HG03521 (cell line): Measurements from ENCODE around the gene POLD4.
"Not testable (repeated sequence)": the region's sequence is repeated elsewhere in the genome, so short reads cannot be mapped to it uniquely, and the experiment has no call there.

Experiments
- ATAC-seq: cut with Tn5 transposase; IDR thresholded peaks from one replicate; pipeline ENCODE4 v1.9.1; 2021; ENCODE audit warnings: mild to moderate bottlenecking, moderate library complexity; ENCODE audit not compliant: unreplicated experiment

The POLD4 gene

GRCh38 chr11:67353317-67354074, at the start of gene POLD4:
POLD4 (minus strand) TSS chr11:67353546; CDS start chr11:67353399, 147 bp downstream.
- peak; percentile 83 for ATAC-seq

DNA sequence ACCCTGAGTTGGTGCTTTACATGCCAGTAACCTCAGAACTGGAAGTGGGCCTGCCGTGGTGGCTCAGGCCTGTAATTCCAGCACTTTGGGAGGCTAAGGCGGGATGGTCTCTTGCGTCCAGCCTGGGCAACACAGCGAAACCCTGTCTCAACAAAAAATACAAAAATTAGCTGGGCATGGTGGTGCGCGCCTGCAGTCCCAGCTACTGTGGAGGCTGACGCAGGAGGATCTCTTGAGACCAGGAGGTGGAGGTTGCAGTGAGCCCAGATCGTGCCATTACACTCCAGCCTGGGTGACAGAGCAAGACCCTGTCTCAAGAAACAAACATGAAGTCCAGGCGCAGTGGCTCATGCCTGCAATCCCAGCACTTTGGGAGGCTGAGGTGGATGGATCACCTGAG, 49.7 kb upstream of the POLD4 start:
- not testable (repeated sequence) for ATAC-seq

DNA sequence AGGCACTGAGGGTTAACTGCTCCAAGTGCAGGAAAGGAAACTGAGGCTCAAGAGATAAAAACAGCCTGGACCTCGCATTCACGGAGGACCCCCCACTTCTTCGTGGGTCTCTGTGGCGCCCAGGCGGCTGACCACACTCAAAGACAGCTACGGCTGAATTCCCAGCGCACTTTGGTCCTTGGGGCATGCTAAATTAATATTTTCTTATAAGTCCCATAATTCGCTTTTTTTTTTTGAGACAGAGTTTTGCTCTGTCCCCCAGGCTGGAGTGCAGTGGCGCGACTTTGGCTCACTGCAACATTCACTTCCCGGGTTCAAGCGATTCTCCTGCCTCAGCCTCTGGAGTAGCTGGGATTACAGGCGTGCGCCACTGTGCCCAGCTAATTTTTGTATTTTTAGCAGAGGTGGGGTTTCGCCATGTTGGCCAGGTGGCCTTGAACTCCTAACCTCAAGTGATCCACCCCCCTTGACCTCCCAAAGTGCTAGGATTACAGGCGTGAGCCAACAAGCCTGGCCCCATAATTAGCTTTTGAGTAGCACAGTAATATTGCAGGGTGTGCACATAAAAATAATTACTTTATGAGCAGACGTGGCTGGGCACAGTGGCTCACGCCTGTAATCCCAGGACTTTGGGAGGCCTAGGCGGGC, 49.0 kb upstream of the POLD4 start:
- ATAC-seq, result not testable (repeated sequence)

GRCh38 chr11:67401495-67402191, 48.3 kb upstream of the POLD4 start, which contains the start of gene PPP1CA:
PPP1CA (minus strand) TSS chr11:67401858; CDS start chr11:67401782, 76 bp downstream.
- ATAC-seq, result peak; percentile 74

DNA sequence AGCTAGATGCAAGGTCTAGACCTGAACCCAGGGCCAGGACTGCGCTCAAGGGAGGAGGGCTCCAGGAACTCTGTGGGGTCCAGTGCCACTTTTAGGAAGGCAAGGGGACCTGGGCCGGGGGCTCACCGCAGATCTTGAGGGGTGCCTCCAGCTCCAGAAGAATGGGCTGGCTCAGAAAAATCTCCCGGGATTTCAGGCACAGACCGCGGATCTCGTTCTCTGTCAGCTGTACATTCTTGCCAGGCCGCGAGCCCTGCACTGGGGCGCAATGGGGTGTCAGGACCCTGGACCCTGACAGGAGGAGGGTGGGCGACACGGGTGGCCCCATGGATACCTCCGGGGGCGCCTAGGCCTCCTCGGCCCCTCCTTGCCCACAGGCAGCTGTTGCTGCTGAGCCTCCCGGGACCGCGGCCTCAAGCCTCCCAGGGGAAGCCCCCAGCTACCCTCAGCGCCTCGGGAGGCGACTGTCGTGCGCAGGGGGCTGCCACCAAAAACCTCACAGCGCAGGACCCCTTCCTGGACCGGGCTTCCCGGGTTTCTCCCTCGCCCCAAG, 47.7 kb upstream of the POLD4 start:
- ATAC-seq, result no peak

- ATAC-seq, result no peak
Measured at GRCh38 chr11:67400251-67400941, 47.0 kb upstream of the POLD4 start.

- ATAC-seq, result no peak
Measured at GRCh38 chr11:67398661-67399563, 45.6 kb upstream of the POLD4 start.

- ATAC-seq, result no peak
Measured at GRCh38 chr11:67397986-67398660, 44.8 kb upstream of the POLD4 start.

DNA sequence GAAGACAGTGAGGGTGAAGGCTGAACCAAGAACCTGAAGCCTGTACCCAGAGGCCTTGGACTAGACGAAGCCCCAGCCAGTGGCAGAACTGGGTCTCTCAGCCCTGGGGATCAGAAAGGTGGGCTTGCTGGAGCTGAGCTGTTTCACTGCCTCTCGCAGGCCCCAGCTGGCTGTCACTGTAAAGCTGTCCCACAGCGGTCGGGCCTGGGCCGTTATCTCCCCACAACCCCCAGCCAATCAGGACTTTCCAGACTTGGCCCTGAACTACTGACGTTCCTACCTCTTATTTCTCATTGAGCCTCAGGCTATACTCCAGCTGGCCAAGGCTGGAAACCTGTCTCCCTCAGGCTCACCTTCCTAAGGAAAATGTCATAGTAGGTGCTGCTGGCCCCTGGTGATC, 44.2 kb upstream of the POLD4 start:
- no peak for ATAC-seq

GRCh38 chr11:67396587-67397389, 43.4 kb upstream of the POLD4 start:
- ATAC-seq, result no peak

- no peak for ATAC-seq
Measured at GRCh38 chr11:67396259-67396581, 42.9 kb upstream of the POLD4 start.

DNA sequence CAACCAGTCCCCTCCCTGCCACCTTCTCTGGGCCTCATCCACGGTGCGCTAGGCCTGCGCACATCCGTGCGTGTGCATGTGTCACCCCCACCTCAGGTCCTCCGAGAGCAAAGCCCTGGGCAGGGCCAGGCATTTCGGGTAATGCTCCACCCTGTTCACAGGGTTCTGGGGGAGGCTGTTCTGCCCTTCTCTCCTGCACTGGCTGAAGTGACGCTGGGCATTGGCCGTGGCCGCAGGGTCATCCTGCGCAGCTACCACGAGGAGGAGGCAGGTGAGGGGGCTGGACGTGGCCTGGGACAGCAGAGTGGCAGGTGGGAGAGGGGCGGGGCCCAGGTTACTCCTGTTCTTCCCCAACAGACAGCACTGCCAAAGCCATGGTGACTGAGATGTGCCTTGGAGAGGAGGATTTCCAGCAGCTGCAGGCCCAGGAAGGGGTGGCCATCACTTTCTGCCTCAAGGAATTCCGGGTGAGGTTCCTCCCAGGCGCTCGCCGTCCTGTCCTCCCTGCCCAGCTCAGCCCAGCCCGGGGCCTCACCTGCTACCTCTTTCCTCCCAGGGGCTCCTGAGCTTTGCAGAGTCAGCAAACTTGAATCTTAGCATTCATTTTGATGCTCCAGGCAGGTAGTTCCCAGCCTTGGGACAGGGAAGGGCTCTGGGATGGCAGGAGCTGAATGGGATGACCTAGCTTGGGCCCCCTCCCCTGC, 42.4 kb upstream of the POLD4 start:
- ATAC-seq, result no peak

GRCh38 chr11:67393990-67394389, 40.6 kb upstream of the POLD4 start:
- no peak for ATAC-seq

GRCh38 chr11:67393437-67393836, 40.1 kb upstream of the POLD4 start:
- no peak for ATAC-seq

- no peak for ATAC-seq
Measured at GRCh38 chr11:67392183-67392715, 38.9 kb upstream of the POLD4 start.

GRCh38 chr11:67391304-67392182, 38.2 kb upstream of the POLD4 start, which contains the start of gene RAD9A:
RAD9A (plus strand) TSS chr11:67391986; CDS start chr11:67392045, 59 bp downstream.
- peak; percentile 65 for ATAC-seq

DNA sequence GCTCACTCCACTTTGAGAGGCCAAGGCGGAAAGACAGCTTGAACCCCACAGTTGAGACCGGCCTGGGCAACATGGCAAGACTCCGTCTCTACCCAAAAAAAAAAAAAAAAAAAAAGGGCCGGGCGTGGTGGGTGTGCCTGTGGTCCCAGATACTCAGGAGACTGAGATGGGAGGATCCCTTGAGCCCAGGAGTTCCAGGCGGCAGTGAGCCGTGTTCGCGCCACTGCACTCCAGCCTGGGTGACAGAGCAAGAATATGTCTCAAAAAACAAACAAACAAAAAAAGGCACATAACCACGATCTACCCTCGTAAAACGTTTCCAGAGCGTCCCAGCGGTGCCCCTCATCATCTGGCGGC, 37.6 kb upstream of the POLD4 start:
- ATAC-seq, result no peak
